GM10847 (cell line): Measurements from ENCODE around the gene RB1.

Source experiments
- POLR2A ChIP-seq: IDR thresholded peaks from 2 replicates; pipeline ENCODE4 v1.6.1; 2011; ENCODE audit not compliant: insufficient read length; ENCODE audit errors: extremely low read depth

Gene RB1

GRCh38 chr13:48303359-48304142 lies at the start of gene RB1:
Gene RB1, plus strand, starts transcription at chr13:48303751. Its CDS starts 162 bp downstream, at chr13:48303913.
- TF ChIP-seq POLR2A = peak; percentile 78

DNA sequence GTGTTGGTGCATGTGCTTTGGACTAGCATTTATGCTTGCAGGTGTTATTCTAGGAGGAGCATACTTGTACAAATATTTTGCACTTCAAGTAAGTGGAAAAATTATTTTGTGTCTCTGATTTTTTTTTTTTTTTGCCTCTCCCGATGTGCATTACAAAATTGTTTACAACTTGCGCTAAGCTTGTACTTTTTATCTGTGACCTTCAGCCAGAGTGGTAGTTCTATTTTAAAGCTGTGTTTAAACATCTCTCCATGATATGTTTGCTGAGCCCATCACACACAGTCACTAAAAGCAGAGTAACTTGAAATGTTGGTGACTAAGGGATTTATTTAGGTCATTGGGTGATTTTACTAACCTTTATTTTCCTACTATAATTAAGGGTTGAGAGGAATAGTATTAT lies 49.7 kb upstream of the RB1 start:
- no peak for TF ChIP-seq POLR2A

DNA sequence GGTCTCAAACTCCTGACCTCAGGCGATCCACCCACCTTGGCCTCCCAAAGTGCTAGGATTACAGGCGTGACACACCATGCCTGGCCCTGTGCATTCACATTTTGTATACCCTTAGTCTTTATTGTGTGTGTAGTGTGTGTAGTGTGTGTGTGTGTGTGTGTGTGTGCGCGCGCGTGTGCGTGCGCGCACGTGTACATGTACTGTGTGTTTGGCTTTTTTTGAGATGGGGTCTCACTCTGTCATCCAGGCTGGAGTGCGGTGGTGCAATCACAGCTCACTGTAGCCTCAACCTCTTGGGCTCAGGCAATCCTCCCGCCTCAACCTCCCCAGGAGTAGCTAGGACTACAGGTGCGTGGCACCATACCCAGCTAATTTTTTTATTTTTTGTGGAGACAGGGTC lies 48.5 kb upstream of the RB1 start:
- no peak for TF ChIP-seq POLR2A

GRCh38 chr13:48255954-48256353 lies 47.6 kb upstream of the RB1 start:
- no peak for TF ChIP-seq POLR2A

DNA sequence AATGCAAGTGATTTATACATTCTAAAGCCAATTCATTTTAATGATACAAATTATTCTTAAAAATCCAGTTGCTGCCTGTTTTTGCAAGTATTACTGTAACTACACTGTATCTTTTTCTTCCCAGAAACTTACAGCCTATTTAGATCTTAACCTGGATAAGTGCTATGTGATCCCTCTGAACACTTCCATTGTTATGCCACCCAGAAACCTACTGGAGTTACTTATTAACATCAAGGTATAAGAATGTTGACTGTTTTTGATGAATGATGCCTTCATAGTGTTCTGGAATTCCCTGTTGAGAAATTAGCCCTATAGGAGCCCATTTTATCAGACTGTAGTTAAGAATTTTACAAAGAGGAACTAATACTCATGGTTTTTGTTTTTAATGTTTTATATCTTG lies 45.5 kb upstream of the RB1 start:
- TF ChIP-seq POLR2A = no peak

- TF ChIP-seq POLR2A = no peak
These were observed 45.1 kb upstream of the RB1 start for GRCh38 chr13:48258430-48258829.

GRCh38 chr13:48260970-48261369 lies 42.6 kb upstream of the RB1 start:
- no peak for TF ChIP-seq POLR2A

DNA sequence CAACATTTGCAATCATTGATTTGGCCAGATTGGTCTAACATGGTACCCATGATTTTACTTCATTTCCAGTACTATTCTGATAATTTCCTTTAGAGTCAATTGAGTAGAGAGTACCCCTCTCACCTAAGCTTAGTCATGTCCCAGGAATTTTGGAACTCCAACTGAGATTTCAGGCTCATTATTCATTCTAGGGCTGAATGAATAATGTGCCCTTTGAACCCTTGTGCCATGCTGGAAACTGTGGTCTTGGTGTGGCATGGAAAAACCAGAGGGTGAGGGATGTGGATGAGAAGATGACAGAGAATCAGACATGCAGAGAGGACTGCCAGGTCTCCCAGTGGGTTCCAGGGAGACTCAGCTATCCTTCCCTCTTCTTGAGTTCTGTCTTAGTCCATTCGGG lies 40.4 kb upstream of the RB1 start:
- no peak for TF ChIP-seq POLR2A

- no peak for TF ChIP-seq POLR2A
These were observed 39.5 kb upstream of the RB1 start for GRCh38 chr13:48264058-48264457.

- TF ChIP-seq POLR2A = no peak
These were observed 38.2 kb upstream of the RB1 start for GRCh38 chr13:48265217-48265815.

- TF ChIP-seq POLR2A = no peak
These were observed 37.4 kb upstream of the RB1 start for GRCh38 chr13:48266150-48266549.

- TF ChIP-seq POLR2A = no peak
These were observed 36.6 kb upstream of the RB1 start for GRCh38 chr13:48266701-48267639.

DNA sequence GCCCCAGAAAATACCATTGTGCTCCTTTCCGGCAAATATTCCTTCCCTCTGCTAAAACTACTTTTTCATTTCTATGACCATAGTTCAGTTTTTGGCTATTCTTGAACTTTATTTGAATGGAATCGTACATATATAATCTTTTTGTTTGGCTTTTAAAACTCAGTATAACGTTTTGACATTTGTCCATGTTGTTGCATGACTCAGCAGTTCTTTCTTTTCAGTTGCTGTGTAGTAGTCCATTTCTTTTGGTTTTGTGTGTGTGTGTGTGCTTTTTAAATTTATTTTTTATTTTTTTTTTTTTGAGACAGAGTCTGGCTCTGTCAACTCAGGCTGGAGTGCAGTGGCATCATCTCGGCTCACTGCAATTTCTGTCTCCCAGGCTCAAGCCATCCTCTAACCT lies 35.5 kb upstream of the RB1 start:
- TF ChIP-seq POLR2A = no peak

- no peak for TF ChIP-seq POLR2A
These were observed 30.2 kb upstream of the RB1 start for GRCh38 chr13:48273346-48273745.

DNA sequence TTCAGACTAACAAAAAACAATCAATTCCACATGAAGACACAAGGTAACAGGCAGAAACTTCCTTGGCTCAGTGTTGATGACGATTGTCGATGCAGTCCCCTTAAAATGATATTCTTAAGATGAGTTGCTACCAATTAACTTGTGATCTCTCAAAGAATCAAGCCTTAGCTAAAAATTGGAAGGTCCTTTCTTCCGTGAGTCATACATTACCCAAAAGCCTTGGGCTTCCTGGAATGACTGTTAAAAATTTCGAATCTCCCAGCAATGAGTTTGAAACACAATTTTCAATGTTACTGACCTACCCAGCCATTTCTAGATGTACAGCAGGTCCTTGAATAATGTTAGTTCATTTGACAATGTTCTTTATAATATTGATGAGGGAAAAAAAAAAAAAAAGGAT lies 28.0 kb upstream of the RB1 start:
- TF ChIP-seq POLR2A = no peak

DNA sequence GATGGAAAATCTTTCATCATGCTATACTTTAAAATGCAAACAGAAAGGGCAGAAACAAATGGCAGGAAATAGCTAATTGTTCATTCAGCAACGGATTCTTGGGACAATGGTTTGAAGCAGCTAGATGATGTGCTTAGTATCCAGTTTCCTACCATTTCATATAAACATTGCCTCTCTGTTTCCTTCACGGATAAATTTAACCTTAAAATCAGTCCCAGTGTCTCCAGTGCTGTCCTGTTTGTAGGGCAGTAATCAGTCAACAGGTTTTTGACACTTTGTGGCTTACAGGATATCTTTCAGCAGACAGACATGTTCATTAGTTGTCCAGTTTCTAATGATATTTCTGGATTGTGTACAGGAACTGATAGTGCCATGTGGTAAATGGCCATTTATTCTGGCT lies 24.7 kb upstream of the RB1 start:
- no peak for TF ChIP-seq POLR2A
